Activated T-cell treated with anti-CD3 and anti-CD28 coated beads, Interleukin-2, amount 50 U/mL, for 48 hours (primary cell): Measurements from ENCODE around the gene AQP7.
"Not testable (repeated sequence)": the region's sequence is repeated elsewhere in the genome, so short reads cannot be mapped to it uniquely, and the experiment has no call there.

ENCODE experiments used
- DNase-seq, 2 experiments: peaks; one replicate each; pipeline ENCODE4 v3.0.0-alpha.2; 2020

Gene AQP7

DNA sequence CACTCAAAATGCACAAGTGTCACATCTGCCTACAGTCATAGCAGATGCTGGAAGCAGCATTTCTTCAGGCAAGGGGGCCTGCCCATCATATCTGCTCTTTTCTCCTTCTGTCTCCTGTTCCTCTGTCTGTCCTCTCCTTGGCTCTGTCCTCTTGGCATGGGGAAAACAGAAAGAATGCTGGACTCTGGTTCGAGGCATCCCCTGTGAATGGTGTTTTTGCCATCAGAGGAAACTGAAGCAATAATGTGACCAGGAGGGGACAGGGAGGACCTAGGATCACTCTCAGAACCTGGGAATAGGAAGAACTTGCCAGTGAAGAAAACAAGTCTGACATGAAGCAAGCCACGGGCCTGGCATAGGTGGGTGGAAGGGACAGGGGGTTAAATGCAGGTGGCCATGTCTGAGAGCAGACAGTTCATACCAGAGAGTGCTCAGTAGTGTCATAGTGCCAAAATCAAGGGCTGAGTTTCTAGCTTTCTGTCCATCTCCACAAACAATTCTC, 35.3 kb downstream of the AQP7 start:
- DNase-seq, result no peak

GRCh38 chr9:33364814-33365213, 37.6 kb downstream of the AQP7 start:
- DNase-seq, result not testable (repeated sequence)

DNA sequence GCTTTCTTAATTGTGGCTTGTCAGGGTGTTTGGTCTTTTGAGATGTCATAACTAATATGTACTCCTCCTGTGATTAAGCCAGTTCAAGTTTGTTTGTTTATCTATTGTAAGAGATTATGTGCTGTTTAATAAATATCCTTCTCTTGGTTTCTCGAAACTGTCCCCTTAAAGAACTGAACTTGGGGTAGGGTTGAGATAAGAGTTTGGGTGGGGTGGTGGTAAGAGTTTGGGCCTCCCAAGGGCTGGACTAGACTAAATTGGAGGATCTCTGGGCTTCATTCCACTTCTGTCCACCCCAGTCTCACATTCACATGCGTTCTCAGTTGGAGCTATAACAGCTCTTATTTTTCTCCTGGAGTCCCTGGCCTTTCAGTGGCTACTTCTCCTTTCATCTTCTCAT, 38.2 kb downstream of the AQP7 start:
- DNase-seq, result no peak

- not testable (repeated sequence) for DNase-seq
Observed at GRCh38 chr9:33358641-33359040, 43.7 kb downstream of the AQP7 start.

DNA sequence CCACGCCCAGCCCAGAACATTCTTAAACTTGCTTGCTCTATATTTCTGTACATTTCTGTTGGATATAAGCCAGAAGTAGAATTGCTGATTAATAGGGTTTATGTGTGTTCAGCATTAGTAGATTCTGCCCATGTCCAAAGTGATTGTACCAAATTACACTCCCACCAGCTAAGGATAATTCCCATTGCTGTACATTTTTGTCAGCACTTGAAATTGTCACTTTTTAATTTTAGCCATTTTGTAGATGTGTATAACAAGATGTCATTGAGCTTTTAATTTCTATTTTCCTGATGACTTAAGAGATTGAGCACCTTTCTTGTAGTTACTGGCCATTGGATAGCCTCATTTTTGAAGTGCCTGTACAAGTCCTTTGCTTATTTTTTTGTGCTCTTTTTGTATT, 46.4 kb downstream of the AQP7 start:
- no peak for DNase-seq

GRCh38 chr9:33354651-33355211, 47.6 kb downstream of the AQP7 start:
- no peak for DNase-seq

DNA sequence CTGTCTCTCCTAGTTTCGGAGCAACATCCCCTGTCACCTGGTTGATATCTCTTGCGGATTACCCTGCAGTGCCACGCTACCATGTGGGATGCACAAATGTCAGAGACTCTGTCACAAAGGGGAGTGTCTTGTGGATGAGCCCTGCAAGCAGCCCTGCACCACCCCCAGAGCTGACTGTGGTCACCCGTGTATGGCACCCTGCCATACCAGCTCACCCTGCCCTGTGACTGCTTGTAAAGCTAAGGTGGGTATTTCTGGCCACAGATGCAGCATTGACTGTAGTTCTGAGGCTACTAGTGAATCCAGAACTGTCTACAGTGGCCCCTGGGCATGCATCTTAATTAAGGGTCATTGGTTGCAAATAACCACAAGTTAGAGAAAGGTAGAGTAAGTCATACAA, 50.8 kb downstream of the AQP7 start:
- DNase-seq, result no peak

GRCh38 chr9:33350310-33350709, 52.1 kb downstream of the AQP7 start:
- DNase-seq, result no peak

DNA sequence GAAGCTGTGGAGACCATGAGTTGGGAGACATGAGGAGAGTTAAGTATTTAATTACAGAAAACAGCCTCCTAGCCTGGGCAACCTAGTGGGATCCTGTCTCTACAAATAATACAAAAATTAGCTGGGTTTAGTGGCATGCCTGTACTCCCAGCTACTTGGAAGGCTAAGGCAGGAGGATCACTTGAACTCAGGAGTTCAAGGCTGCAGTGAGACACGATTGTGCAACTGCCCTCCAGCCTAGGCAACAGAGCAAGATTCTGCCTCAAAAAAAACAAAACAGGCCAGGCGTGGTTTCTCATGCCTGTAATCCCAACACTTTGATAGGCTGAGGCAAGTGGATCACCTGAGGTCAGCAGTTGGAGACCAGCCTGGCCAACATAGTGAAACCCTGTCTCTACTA, 52.6 kb downstream of the AQP7 start:
- no peak for DNase-seq

GRCh38 chr9:33348998-33349397, 53.4 kb downstream of the AQP7 start:
- no peak for DNase-seq

DNA sequence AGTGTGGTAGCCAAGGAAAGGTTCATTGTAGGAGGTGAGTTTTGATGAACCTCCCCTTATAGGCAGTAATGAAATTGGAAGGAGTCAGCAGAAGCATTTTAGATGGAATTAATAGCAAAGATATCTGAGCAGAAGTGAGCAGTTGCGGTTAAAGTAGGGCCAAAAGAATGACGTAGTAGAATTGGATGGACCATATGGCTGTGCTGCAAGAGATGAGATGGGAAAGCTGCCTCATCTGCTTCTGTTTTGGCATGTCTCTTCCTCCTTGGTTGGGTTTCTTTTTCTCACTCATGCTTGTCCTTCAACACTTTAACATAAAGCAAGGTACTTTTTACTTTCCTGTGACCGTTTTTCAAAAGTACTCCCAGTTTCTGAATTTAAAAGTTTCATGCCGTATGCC, 55.8 kb downstream of the AQP7 start:
- no peak for DNase-seq

- DNase-seq, result no peak
Observed at GRCh38 chr9:33344145-33344544, 58.2 kb downstream of the AQP7 start.

DNA sequence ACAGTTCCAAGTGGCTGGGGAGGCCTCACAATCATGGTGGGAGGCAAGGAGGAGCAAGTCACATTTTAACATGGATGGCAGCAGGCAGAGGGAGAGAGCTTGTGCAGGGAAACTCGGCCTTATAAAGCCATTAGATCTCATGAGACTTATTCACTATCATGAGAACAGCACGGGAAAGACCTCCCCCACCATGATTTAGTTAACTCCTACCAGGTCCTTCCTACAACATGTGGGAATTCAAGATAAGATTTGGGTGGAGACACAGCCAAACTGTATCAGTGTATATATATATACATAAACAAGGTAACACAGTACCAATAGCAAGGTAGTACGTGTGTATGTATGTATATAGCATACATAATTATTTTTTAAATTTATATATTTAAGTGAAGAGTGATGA, 61.2 kb downstream of the AQP7 start:
- DNase-seq, result no peak

GRCh38 chr9:33340186-33340585, 62.2 kb downstream of the AQP7 start:
- no peak for DNase-seq
